ENCODE measurements around the gene SUGCT.
"Not testable (repeated sequence)": the region's sequence is repeated elsewhere in the genome, so short reads cannot be mapped to it uniquely, and the experiment has no call there.

The SUGCT gene

GRCh38 chr7:40572810-40573465 is 438.1 kb downstream of the SUGCT start:
- no peak for DNase-seq (ENCODE audit: low spot score)

GRCh38 chr7:40579401-40579800 is 444.6 kb downstream of the SUGCT start:
- DNase-seq (ENCODE audit: low spot score): no peak

DNA sequence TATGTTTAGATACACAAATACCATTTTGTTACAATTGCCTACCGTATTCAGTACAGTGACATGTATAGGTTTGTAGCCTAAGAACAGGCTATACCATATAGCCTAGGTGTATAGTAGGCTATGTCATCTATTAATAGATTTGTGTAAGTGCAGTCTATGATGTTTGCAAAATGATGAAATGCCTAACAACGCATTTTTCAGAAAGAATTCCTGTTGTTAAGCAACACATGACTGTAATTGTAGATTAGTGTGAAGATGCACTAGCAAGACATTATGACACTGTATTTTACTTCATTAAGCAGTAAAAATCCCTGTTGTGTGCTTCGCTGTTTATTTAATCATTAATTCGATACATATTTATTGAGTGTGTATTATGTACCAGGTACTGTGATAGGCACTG is 446.0 kb downstream of the SUGCT start:
- no peak for DNase-seq (ENCODE audit: low spot score)

- no peak for DNase-seq (ENCODE audit: low spot score)
Observed at GRCh38 chr7:40582539-40582938, 447.7 kb downstream of the SUGCT start.

DNA sequence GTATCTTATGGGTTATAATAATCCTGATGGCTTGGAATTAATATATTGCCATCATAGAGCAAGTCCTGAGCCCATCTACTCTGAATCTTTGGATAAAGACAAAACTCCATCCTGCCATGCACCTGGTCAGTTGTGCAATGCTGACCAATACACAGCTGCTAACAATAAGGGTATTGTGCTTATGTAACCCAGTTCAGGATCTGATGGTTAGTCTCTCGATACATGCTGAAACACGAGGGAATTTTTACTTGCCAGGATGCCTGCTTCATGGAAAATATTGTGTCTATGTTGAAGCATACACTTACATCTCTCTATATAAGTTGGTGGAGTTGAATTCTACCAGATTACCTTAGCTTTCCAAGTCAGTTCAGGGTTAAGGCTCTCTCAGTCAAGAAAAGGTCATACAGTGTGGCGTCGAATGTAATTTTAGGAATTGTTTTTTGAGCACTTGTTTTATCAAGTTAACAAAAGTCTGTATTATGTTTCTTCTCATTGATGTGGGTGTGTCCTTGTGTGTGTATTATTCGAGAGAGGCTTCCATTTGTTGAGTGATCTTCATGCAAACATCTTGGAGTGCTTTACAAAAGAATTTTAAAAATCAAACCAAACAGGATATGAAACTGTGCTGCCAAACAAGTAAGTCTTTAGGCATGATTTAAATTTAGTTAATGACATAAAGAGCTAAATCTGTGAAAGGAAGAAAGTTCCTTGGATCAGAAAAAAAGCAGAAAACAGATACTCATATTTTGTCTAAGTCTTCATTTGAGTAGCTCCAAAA is 449.1 kb downstream of the SUGCT start:
- DNase-seq (ENCODE audit: low spot score): peak; percentile 51

GRCh38 chr7:40584667-40585433 is 450.0 kb downstream of the SUGCT start:
- DNase-seq (ENCODE audit: low spot score): peak; percentile 39

DNA sequence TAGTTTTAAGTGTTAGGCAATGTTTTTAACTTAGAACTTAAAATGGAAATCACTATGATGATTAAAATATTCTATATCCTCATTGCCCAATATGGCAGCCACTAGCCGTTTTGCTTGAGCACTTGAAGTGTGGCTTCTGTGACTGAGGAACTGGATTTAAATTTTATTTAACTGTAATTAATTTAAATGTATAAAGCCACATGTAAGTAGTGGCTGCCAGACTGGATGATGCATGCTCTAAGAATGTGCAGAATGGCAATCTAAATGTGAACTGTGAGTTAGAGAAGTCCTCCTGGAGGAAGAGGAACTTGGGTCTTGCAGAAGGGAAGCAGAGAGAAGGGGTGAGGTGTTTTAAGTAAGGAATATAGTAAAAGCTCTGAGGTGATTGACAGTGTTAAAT is 451.4 kb downstream of the SUGCT start:
- no peak for DNase-seq (ENCODE audit: low spot score)

GRCh38 chr7:40587419-40587818 is 452.6 kb downstream of the SUGCT start:
- DNase-seq (ENCODE audit: low spot score): no peak

DNA sequence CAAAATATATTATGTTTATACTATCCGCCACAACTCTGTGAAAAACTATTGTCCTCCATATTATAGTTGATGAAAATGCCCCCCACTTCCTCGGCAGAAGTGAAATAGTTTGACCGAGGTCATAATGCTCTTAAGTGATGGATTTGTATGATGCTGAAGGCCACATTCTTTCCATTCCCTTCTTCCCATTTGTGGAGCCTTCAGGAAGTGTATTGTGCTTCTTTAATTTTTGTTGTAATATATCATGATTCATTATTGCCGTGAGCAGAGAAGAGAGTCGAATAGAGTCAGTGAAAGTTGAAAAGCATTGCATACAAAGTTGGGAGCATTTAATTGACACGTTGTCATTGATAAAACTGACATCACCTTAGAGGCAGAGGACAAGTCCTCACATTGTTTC is 460.3 kb downstream of the SUGCT start:
- DNase-seq (ENCODE audit: low spot score): no peak

DNA sequence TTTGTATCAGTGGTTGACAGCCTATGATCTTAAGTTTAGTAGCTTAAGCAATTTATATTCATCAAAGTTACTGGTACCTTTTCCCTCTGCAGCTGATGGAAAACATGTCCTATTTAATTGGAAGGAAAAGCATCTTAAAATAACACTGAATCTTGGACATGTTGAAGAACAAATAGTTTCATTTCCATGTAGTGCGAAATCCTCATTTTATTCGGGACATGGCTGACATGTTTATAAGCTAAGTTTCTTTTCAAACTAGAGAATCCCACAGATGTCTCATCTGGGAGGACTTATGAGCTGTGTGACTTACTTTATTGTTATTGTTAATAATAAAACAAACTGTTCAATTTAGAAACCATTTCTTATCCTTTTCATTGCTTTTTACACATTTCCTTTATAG is 461.0 kb downstream of the SUGCT start:
- no peak for DNase-seq (ENCODE audit: low spot score)

GRCh38 chr7:40597517-40597916 is 462.7 kb downstream of the SUGCT start:
- DNase-seq (ENCODE audit: low spot score): peak; percentile 71

- DNase-seq (ENCODE audit: low spot score): no peak
Observed at GRCh38 chr7:40598915-40599314, 464.1 kb downstream of the SUGCT start.

DNA sequence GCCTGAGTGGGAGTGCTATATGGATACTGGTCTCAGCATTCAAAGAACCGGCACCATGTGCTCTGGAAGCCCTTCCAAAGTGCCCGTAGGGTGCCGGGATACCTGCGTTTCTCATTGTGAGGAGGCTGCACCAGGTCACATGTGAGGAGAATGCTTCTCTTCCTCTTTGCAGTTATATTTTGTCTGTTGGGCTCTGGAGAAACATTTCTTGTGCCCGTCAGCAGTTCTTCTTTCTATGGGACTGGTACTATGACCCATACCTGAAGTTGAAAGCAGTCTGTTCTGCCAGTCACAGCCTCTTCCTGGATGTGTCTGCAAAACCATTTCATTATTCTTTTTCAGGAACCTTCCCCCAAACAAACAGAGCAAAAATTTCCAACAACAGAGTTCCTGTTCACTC is 465.0 kb downstream of the SUGCT start:
- no peak for DNase-seq (ENCODE audit: low spot score)

DNA sequence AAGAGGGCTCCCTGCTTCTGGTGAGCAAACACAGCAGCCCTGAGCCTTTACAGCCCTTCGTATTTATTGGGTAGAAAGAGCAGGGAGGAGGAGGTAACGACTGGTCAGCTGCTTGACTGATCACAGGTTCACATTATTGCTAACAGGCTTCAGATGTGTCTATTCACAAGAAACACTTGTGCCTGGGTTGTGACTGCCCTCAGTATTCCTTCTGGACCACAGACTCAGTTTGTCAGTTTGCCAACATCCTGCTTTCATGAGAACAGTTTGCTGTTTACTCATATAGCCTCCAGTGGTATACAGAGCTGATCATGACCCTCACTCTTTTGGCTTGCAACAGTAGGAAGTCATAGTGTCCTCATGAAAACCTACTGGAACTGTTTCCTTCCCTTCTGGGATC is 467.5 kb downstream of the SUGCT start:
- not testable (repeated sequence) for DNase-seq (ENCODE audit: low spot score)

DNA sequence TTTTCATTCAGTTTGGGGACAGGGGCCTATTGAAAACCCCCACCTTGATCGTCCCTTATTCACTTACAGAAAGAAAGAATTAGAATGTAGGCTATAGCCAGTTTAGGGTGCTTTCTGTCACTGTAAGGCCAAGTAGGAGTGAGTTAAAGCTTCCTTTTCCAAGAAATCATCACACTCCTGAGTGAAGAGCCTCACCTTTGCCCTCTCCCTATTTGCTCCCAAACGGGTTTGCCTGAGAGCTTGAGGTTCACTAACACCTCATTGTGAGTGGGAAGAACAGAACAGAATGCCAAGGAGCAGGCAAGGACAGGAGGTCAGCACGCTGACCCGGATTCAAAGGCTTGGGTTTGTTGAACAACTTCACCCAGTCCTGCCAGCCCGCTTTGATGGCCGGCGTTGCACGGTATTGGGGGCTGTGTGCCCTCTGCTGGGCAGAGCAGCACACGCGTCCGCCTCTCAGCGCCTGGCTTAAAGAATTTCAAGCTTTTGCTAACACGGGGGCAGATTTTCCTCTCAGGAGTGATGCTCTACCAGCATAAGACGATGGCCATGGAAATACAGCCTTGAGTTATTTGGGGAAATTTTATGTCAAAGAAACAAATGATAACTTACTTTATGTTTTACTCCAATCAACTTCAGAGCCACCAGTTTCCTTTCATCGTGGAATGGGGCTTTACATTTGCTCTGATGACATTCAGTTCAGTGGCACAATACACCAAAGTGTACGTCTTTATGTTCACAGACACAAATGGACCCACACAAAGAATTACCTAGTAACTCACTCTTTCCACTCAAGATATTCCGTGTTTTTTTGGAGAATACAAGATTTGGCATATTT is 470.0 kb downstream of the SUGCT start:
- DNase-seq (ENCODE audit: low spot score): peak; percentile 63

- DNase-seq (ENCODE audit: low spot score): peak; percentile 48
Observed at GRCh38 chr7:40608321-40609075, 473.7 kb downstream of the SUGCT start.

GRCh38 chr7:40610461-40610860 is 475.7 kb downstream of the SUGCT start:
- no peak for DNase-seq (ENCODE audit: low spot score)

- no peak for DNase-seq (ENCODE audit: low spot score)
Observed at GRCh38 chr7:40611095-40611871, 476.5 kb downstream of the SUGCT start.

- no peak for DNase-seq (ENCODE audit: low spot score)
Observed at GRCh38 chr7:40612298-40612697, 477.5 kb downstream of the SUGCT start.

DNA sequence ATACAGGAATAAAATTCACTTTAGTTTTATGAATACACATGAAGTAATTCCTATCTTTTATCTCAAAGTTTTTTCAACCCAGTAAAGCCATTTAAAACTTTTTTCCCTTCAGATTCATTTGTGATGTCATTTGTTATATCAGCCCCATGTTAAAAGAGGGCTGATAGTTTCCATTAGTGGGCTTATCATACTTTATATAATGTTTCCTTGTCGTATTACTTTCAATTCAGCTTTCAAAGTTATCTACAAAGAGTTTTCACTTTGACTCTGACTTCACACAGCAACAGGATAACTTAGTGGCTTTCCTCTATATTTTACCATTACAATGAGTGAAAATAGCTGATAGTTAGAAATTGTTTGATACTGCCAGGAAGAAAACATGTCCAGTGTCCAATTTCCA is 484.8 kb downstream of the SUGCT start:
- no peak for DNase-seq (ENCODE audit: low spot score)

- no peak for DNase-seq (ENCODE audit: low spot score)
Observed at GRCh38 chr7:40621592-40621998, 486.8 kb downstream of the SUGCT start.
